T-helper 9 cell (primary cell): Measurements from ENCODE around the gene C2CD2.
"Not testable (repeated sequence)": the region's sequence is repeated elsewhere in the genome, so short reads cannot be mapped to it uniquely, and the experiment has no call there.

Experiments
- DNase-seq: peaks from one replicate; pipeline ENCODE4 v3.0.0-alpha.2; 2020
- total RNA-seq, 2 donors: gene quantifications; one replicate each; lab custom pipeline; 2026; lab: John Stamatoyannopoulos, UW

Gene C2CD2
- total RNA-seq = 5.0 to 6.5 reads per million in 2 donors

DNA sequence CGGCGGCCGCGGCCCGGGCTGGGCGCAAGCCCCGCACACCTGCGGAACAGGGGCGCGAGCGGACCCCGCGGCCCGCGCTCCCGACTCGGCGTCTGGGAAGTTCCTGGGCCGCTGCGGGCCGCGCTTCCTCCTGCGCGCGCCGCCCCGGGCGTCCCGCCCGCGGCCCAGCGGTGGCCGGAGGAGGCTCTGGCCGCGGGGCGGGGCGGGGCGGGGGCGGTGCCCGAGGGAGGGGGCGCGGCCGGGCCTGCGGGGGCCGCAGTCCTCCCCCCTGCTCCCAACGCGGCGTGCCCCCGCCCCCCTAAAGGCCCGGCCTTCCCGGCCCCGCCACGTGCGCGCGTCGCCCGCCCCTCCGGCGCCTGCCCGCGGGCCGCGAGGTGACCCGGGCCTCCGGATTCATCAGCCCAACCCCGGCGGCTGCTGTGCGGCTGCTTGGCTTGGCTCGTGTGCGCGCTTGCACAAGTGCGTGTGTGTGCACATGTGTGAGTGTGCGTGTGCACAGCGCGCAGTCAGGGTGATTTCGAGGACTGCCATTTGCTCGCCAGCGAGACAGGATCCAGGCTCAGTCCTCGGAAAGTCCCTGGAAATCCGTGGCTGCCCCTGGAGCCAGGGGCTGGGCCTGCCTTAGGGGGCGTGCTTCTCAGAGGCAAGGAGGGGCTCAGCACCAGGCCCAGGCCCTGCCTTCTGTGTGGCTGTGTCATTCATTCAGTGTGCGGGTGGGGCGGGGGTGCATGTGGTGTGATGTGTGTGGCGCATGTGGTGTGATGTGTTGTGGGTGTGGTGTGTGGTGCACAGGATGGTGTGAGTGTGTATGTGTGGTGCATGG lies at the start of gene C2CD2:
Gene C2CD2, minus strand, starts transcription at position 188 of the 823 bp plus-strand sequence. CDS start 370 bp downstream, outside the sequence.
- no peak for DNase-seq

DNA sequence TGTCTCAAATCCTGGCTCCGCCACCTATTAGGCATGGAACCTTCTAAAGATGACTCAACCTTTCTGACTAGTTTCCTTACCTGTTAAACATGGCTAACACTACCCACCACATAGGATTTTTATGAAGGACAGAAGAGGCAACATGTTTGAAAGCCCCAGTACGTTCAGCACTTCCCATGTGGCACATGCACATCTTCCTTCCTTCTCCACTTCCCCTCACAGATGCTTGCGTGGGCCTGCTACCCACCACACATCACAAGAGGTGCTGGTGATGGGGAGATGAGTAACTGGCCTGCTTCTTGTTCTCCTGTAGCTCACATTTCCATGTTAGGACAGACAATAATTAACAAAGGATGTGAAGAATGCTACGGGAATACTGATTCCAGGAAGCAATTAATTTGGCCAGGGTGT lies 49.2 kb upstream of the C2CD2 start:
- DNase-seq = no peak

DNA sequence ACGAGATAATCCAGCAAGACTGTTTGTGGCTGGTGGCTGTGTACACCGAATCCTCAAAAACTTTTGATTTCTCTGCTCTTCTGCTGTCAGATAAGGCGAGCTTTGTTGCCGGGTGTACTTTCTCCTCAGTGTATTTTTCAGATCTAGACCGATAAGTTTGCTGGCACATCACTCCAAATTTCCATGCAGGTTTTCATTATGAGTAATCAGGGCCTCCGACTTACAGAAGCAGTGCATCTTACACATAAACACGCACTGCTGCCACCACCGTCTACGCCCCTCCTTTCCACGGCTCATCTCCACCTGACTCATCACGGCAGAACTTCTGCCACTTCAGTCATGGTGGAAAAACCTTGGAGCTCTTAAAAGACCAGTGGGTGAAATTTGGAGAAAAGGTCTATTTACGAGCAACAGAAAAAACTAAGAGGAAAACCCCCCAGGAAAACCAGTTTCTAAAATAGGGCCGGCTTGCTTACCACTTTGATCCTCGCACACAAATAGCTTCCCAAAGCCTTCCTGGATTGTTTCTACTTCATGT lies 48.7 kb upstream of the C2CD2 start:
- no peak for DNase-seq

DNA sequence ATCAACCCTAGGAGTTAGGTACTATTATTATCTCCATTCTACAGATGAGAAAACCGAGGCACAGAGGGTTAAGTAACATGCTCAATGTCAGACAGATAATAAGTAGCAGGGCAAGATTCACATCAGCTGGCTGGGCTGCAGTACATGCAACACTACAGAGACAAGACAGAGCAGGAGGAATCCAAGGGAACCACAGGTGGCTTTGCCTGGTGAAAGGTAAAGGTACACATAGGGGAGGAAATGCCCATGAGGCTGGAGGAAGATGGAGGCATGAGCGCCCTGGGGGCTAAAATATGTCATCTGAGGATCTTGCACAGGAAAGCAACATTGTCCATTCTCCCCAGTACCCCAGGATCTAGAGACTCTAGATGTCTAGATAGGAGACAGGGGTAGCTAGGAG lies 48.0 kb upstream of the C2CD2 start:
- no peak for DNase-seq

DNA sequence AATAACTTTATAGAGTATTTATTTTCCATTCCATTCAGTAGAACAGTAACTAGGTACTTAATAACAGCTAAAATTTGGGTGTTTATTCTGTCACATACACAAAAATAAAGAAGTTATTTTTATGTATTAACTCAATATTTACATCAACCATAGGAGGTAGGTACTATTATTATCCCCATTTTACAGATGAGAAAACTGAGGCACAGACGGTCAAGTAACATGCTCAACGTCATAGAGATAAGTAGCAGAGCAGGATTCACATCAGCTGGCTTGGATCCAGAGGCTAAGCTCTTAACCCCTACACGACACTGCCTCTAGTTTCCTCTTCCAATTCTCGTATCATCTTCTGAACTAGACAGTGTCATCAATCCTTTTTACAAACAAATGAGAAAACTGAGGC lies 47.1 kb upstream of the C2CD2 start:
- no peak for DNase-seq

DNA sequence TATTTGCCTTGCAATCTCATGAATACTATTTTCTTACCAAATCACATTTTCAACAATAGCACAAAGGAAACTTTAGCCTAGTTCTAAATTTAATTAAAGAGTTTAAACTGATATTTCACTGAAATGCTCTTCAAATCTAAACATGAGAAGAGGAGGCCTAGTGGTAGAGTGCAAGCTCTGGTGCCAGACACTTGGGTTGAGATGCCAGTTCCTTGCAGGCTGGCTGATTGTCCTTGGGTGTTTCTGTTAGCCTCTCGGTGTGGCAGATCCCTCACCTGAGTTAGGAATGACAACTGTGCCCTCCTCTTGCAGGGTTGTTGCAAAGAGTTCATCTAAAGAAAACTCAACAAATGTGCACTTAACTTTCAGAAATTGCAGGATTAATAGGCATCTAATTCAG lies 43.8 kb upstream of the C2CD2 start:
- DNase-seq = no peak

DNA sequence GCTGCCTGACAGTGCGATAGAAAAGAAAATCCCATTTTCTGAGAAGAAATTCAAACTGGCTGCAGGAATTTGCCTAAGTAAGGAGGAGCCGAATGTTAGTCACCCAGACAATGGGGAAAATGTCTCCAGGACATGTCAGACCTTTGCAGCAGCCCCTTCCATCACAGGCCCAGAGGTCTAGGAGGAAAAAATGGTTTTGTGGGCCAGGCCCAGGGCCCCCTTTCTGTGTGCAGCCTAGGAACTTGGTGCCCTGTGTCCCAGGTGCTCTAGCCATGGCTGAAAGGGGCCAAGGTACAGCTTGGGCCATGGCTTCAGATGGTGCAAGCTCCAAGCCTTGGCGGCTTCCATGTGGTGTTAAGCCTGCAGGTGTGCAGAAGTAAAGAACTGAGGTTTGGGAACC lies 41.8 kb upstream of the C2CD2 start:
- DNase-seq = no peak

DNA sequence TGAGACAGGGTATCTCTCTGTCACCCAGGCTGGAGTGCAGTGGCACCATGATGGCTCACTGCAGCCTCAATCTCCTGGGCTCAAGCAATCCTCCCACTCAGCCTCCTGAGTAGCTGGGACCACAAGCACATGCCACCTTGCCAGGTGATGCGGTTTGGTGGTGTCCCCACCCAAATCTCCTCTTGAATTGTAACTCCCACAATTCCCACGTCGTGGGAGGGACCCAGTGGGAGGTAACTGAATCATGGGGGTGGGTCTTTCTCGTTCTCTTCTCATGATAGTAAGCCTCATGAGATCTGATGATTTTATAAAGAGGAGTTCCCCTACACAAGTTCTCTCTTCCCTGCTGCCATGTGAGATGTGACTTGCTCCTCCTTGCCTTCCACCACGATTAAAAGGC lies 40.8 kb upstream of the C2CD2 start:
- DNase-seq = not testable (repeated sequence)

DNA sequence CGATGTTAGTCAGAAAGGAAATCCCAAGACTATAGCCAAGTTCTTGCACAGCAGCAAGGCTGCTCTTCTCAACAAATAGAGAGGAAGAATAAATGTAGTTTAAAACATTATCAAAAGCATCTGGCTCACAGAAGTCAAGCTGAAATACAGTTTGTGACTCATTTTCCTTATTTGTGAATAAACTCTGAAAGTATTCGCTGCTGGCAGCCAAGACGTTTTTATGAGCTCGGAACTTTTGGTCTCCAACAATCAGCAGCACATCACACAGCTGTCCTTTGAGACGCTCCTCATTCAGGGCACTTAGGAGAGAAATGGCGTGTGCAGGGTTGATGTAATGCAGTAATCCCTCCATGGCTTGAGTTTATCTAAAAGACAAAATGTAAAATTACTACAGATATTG lies 39.9 kb upstream of the C2CD2 start:
- DNase-seq = no peak

DNA sequence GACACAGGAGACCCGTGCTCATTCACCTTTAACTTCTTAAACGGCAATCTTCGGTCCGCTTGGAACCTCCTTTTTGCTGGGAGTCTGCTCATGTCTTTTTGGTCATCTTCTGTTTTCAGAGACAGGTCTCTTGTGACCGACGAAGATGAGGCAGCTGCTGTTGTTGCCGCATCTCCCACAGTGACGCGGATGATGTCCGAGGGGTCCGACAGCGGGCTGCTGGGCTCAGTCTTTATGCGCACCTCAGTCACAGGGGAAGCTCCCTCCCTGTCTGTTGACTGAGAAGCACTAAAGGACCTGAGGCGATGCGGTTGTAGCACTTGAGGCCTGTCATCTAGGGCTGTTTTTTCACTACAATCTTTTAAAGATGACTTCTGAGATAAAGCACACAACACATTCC lies 38.8 kb upstream of the C2CD2 start:
- DNase-seq = no peak

DNA sequence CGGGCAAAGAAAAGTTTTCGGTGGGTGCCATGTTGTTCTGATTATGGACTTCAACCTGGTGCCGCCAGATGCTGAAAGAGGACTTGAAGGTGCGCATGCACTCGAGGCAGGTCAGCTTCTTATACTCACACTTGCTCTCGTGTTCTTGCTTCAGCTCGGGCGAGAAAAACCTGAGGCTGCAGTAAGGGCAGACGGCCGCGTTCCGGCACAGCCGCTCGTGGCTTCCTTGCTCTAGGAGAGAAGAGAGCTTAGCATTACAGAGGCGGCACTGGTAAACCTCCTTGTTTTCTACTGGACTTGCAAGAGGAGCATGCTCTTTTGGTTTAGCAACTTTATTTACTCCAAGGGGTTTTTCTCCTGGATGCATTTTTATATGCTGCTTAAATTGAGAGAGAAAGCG lies 37.8 kb upstream of the C2CD2 start:
- DNase-seq = no peak

DNA sequence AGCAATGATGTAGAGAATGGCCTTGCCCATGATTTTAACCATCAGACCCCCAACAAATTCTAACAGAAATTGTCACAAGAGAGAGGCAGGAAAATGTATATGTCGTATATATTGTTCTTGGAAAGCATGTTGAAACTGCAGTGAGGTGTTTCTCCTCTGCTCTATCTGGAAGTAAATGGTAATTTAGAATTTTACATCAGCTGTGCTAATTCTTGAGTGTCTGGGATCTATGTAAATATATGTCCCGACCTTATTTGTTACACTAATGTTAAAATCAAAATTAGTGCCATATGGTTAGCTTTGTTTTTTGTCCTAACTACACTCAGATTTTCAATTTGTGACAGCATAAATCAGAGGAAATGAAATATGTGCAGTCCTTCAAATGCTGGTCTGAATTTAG lies 35.9 kb upstream of the C2CD2 start:
- DNase-seq = no peak

DNA sequence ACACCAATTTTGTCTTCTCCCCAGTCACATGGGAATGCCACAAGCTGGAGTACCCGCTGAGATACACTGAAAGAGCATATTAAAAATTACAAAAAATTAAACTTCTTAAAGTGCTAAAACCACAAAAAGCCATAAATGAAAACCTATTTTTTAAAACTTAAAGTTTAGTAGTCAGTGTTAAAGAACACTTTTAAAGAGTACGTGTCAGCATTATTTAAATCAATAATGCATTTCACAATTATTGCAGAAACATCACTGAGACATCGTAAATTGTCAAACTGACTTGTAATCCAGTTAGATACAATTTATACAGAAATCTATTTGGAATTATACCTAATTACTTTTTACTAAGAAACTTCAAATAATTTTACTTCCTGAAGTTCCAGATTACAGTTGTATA lies 33.5 kb upstream of the C2CD2 start:
- no peak for DNase-seq

DNA sequence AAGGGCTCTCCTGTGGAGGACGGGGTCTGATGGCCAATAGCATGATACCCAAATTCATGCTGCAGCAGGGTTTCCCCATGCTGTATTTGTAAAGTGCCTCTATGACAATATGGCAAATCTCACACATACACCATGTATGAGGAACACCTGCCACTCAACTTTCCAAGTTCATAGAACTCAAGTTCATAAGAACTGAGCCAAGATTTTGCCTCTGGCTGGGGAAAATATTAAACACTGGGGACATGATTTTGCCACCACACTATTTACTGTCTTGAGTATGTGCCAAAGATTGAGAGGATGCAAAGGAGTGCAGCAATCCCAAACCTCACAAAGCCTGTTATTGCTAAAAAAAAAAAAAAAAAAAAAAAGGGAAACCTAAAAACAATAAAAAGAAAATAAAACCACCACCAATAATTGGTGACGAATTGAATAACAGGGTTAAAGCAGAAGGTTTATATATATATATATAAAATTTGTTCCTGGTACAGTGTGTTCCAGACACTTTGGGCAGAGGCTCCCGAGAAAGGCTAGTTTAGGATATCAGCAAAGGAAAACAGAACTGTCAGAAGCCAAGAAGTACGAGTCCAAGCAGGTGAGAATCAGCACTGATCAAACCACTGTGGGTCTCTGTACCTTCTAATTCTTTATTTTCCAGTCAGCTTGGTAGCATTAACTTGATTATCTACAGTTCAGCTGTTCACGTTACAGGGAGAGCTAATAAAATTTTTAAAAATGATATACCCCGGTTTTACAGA lies 32.0 kb upstream of the C2CD2 start:
- no peak for DNase-seq

DNA sequence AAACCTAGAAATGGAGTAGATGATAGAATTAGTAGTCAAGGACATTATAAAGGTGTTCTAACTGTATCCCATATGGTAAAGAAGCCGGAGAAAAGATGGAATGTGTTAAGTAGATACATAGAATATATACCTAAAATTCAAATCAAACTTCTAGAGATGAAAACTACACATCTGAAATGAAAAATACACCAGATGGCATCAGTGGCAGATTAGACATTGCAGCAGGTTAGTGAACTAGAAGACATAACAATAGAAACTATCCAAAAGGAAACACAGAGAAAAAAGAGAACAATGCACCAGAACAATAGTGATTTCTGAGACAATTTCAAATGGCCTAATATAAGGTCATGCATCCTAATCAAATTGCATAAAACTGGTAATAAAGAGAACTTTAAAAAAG lies 29.4 kb upstream of the C2CD2 start:
- DNase-seq = no peak

DNA sequence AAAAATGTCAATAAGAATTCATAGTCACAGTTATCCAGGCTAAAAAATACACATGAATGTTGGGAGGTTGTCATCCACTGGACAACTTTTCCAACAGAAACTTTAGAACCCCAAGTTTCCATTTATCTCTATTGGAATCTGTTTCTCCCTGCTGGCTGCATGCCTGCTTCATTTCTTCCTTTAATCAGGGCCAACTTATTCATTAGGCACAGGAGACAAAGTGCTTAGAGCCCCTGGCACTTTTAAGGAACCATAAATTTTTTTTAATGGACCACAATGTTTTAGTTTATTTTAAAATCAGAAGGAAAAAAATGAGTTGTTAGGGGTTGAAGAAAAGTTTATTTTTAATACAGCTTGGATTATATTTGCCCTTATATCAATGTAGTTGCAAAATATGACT lies 26.7 kb upstream of the C2CD2 start:
- no peak for DNase-seq

DNA sequence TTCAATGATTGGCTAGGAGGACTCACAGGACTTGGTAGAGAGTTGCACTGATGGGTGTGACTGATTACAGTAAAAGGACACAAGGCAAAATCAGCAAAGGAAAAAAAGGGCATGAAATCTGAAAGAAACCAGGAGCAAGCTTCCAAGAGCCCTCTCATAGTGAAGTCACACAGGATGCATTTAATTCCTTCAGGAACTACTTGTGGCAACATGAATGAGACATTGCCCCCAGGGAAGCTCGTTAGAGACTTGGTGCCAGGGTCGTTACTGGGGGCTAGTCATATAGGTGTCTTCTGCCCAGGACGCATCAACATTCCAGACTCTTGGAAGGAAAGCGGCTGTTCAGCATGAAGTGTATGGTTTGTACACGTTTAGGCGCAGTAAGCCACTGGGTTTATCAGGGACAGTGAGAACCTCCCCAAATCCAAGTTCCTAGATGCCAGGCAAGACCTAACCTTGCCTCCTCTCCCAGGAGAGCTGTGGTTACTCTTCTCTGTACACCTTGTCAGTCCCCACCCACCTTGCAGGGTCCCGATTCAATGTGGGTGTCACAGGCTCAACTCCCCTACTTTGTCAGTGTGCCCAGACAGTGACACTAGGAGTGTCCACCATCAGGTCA lies 26.0 kb upstream of the C2CD2 start:
- no peak for DNase-seq

DNA sequence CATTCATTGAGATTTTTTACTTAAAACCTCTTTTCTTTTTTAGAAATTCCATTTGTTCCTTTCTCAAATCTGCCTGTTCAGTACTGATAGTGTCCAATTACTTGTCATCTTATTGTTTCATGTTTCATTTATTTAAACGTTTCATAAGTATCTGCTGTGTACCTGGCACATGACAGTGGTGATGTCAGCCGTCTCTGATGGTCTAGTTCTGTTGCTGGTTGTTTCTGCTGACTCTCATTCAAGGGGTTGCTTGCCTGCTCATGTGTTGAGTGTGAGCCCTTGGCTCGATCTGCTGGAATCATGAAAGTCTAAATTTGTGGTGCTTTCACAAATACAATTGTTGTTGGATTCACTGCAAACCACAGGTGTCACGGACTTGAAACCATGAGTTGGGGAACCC lies 25.5 kb upstream of the C2CD2 start:
- no peak for DNase-seq

DNA sequence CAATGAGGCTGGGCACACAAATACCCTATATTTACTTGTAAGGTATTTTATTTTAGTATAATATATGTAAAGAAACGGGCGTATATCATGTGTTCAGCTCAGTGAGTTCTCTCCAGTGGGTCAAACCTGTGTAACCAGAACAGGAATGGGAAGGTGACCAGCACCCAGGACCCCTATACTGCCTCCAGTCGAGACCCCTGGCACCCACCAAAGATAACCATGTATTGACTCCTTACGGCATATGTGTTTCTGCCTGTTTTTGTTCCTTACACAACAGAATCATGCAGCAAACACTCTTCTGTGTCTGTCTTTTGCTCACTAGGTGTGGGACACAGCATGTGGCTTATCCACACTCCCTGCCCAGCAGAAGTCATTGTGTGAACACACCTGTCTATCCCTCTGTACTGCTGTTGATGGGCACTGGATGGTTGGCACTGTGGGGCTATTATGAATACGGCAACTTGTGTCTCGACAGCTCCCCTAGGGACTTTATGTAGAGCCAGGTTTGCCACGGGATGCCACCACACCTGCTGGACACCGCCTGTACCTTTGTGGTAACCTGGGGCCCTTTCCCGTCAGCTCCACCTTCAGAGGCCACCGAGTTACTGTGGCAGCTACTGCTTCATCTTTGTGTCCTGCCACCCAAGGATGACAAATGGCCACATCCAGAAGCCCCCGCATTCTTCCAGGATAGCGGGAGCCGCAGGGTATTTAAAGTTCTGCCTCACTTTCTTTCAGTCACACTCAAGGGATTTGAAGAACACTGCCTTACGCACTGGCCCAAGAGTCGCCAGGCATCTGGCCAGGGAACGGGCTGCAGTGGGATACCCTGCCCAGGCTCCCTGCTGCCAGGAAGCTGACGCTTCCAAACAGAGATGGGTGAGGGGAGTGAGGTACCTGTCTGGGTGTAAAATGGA lies 23.5 kb upstream of the C2CD2 start:
- no peak for DNase-seq

DNA sequence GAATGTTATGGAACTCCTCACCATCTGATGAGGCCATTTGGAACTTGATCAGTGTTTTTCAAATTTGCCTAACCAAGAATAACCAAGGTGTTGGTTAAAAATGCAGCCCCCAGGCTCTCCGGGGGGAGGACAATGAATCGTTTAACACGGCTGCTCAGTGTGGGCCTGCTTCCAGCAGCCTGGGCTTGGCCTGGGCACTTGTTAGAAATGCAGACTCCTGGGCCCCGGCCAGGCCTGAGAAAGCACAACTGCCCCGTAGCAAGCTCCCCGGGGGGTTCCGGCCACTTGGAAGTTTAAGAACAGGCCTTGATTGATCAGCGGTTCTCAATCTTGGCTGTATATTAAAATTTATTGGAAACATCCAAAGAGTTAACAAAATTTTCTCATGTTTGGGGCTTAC lies 22.8 kb upstream of the C2CD2 start:
- DNase-seq = no peak

DNA sequence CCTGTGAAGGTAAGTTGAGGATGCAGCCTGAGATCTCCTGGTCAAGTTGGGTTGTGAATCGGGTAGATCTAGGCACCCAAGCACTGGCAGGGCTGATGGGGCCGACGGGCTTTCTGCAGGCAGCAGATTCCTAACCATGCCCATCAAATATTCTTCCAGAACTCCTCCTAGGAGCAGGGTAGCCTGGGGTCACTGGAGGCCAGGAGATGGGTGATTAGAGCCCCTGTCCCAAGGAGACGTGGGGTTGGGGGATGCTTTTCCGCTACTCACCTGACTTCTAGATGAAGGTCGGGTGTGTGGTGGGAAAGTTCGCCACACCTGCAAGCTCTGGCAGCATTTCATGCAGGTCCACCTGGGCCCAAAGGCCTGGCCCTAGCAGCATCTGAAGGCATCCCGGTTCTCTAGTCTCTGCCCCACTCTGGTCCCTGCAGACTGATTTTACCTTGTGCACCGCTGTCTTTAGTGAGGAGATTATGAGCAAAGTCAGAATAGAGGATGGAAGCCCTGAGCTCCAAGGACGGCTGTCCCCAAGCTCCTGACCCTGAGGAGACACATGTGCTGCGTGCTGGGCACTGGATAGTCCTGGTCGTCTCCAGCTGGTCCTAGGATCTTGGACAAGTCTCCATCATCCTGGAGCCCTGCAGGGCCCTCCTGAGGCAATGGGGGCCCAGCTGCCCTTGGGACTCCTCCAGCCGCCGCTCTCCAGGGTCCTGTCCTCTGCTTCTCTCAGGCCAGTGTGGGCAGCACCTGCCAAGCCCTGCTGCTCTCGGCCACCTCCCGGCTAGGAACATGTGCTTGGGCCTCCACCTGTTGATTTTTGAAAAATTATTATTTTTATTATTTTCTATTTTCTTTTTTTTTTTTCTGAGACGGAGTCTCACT lies 21.8 kb upstream of the C2CD2 start:
- DNase-seq = no peak

DNA sequence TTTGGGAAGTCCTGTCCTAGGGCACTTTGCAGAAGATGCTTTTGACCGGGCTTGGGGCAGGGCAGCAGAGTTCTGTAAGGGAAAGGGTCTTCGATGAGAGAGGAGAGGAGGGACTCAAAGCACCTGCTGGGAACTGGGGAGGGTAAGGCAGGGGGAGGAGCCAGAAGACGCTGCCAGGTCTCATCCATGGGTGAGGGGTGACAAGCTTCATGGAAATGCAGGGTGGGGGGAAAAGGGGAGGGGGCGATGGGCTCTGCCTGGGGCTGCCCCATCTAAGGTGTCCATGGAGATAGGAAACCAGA lies 20.9 kb upstream of the C2CD2 start:
- DNase-seq = no peak
